Sciatic nerve (tissue), 2 donors: ENCODE measurements around the gene TFE3. TPM values are rescaled to one million over a fixed set of nuclear protein-coding genes. Genes with fewer than 3 reads are reported as not detected.
A peak's percentile ranks its signal among the peaks of the same experiment; 100 is the strongest.
"Not testable (repeated sequence)": the region's sequence is repeated elsewhere in the genome, so short reads cannot be mapped to it uniquely, and the experiment has no call there.

Experiments
- ATAC-seq: fragments of 200-7000 bp; cut with Tn5 transposase; one replicate; pipeline ENCODE4 v1.9.1; 2020; ENCODE audit warnings: mild to moderate bottlenecking, moderate library complexity
- DNase-seq: peaks from one replicate; pipeline ENCODE4 v3.0.0-alpha.2; 2020; ENCODE audit warnings: low spot score
- intact Hi-C: fragments of 100-400 bp; cut with DNase I; formaldehyde crosslinking; loops from one replicate; pipeline ENCODE4 v1.14.2; 2022
- total RNA-seq: library from RNA; stranded (reverse); fragmentation: NEBNext Ultra II Directional; extraction: Animal tissue kit (Norgen Biotek cat#: 25700); gene quantifications from one replicate; pipeline ENCODE4 v1.2.1, GENCODE V29; 2021
- donor health status: DM: no; HTN: no; CAD: no.
- donor health status: DM: no; HTN: no; CAD: no.

Gene TFE3
- total RNA-seq, 1 donor from 2014 or later = 69.0 TPM

GRCh38 chrX:49019050-49019449 is 24.1 kb downstream of the TFE3 start:
- DNase-seq (no peak), ATAC-seq (no peak)
- intact Hi-C loops = no loop called here

GRCh38 chrX:49003696-49004095 is 39.5 kb downstream of the TFE3 start:
- ATAC-seq = no peak
- intact Hi-C loops = no loop called here
- no peak for DNase-seq

- ATAC-seq = peak; percentile 95
- peak; percentile 78 for DNase-seq
- intact Hi-C loops = no loop called here
Measured at GRCh38 chrX:49002091-49002935, 40.8 kb downstream of the TFE3 start, which contains the start of gene GRIPAP1. Gene GRIPAP1, minus strand, starts transcription at chrX:49002264. Its CDS starts 35 bp downstream, at chrX:49002229.

GRCh38 chrX:49001521-49002090 is 41.6 kb downstream of the TFE3 start:
- no peak for DNase-seq
- ATAC-seq = peak; percentile 11
- intact Hi-C loops = no loop called here

DNA sequence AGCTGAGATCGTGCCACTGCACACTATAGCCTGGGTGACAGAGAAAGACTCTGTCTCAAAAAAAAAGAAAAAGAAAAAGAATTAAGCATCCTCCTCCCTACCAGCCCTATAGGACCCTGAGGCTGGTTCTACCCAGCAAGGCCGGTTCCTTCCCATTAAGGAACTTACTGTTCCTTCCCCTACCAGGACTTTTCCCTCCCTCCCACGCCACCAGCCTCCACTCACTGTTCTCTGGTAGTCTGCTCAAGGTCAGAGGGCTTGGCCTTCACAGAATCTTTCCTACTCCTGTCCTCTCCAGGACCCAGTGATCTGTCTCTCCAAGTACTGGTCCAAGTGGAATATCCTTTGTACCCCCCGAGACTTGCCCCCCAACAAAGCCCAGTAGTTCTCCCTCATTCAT is 42.5 kb downstream of the TFE3 start:
- no peak for ATAC-seq
- no peak for DNase-seq
- intact Hi-C loops = no loop called here

DNA sequence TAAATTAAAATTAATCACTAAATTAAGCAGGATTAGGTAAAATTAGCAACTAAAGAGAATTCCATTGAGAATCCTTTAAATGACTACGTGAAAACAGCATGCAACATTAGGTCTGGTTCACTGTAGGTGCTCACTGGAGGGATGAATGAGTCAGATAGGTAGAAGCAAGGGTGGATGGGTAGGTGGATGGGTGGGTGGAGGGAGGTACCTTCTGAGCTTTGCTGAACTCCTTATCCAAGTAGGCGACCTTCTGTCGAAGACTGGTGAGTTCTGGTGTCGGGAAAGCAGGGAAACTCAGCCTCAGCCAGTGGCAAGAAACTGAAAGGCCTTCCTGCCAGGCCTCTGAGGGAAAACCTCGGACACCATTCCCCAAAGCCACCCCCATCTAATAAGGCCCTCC is 44.1 kb downstream of the TFE3 start:
- no peak for ATAC-seq
- intact Hi-C loops = no loop called here
- DNase-seq = no peak

GRCh38 chrX:48998391-48998790 is 44.8 kb downstream of the TFE3 start:
- ATAC-seq = no peak
- intact Hi-C loops = no loop called here
- no peak for DNase-seq

DNA sequence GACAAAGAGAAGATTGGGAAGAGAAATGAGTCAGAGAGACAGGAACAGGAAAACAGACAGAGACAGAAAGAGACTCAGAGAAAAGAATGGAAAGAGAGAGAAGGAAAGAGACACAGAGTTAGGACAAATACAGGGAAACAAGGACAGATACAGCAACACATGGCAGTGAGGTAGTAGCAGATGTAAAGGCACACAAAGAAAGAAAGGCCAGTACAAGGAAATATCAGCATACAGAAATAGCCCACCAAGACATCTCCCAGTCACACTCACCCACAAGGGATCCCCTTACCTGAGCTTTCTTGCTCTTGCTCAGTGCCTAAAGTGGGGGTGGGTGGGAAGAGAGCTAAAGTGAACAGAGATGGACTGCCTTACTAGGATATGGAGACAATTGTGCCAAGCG is 45.3 kb downstream of the TFE3 start:
- ATAC-seq = no peak
- no peak for DNase-seq
- intact Hi-C loops = no loop called here

DNA sequence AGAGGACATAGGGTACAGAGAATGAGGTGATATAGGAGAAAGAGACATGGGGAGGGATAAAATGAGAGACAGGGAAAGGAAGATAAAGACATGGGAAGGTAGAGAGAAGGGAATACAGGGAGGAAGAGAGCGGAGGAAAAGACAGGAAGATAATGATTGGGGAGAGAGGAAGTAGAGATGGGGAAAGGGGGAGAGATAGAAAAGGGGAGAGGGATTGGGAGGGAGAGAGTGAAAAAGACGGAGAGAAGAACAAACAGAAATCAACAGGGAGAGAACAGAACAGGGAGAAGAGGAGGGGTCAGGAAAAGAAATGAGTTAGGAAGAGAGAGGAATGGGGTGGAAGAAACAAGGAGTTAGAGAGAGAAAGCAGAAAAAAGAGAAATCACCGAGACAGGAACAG is 45.7 kb downstream of the TFE3 start:
- intact Hi-C loops = no loop called here
- no peak for DNase-seq
- no peak for ATAC-seq

DNA sequence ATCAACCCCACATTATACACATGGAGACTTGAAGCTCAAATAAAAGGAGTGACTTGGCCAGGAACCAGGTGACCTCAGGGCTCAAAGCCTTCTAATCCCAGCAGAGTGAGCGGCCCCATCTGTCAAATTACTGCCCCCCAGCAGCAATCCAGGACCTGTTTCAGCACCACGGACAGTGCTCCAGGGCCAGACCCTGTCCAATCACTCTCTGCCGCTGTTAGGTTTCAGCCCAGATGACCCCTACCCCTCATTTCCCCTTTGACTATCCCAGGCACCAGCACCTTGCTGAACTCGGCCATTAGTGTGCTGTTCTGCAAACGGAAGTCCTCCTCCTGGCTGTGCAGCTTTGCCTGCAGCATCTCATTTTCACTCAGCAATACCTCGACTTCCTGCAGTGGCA is 46.2 kb downstream of the TFE3 start:
- ATAC-seq = no peak
- intact Hi-C loops = no loop called here
- DNase-seq = no peak

DNA sequence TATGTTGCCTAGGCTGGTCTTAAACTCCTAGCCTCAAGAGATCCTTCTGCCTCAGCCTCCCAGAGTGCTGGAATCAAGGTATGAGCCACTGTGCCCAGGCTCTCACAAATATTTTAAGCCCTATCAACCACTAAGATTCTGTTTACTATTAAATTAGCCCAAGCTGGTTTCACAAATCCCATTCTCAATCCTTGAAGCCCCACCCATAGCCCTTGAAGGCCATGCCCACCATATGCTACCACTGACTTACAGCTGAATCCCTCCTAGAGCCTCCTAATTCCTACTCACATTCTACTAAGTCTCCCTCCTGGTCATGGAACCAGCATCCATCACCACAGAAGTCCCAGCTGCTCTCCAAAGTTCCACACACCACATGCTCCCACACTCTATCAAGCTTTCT is 50.8 kb downstream of the TFE3 start:
- intact Hi-C loops = no loop called here
- ATAC-seq (no peak), DNase-seq (no peak)

DNA sequence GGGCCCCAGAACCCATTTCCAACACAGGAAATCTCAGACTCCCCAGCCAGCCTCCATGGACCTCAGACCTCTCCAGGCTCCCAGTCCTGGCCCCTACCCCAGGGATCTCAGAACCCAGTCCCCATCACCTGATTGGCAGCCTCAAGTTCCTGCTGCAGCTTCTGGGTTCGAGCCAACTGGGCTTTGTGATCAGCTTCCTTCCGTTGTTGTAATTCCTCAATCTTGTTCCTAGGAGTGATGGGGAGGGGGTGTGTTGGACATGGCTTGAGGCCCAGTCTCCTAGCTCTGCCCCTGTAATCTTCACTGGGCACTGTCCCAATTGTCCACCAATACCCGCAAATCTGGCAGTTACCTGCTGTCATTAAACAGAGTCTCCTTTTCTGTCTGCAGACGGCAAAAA is 53.7 kb downstream of the TFE3 start:
- no peak for ATAC-seq
- intact Hi-C loops = no loop called here
- DNase-seq = no peak

- intact Hi-C loops = no loop called here
- DNase-seq = no peak
- no peak for ATAC-seq
Measured at GRCh38 chrX:48983896-48984295, 59.3 kb downstream of the TFE3 start.

- DNase-seq (no peak), ATAC-seq (no peak)
- intact Hi-C loops = no loop called here
Measured at GRCh38 chrX:48983081-48983480, 60.1 kb downstream of the TFE3 start.

- intact Hi-C loops = no loop called here
- DNase-seq (no peak), ATAC-seq (no peak)
Measured at GRCh38 chrX:48981178-48981577, 62.0 kb downstream of the TFE3 start.

DNA sequence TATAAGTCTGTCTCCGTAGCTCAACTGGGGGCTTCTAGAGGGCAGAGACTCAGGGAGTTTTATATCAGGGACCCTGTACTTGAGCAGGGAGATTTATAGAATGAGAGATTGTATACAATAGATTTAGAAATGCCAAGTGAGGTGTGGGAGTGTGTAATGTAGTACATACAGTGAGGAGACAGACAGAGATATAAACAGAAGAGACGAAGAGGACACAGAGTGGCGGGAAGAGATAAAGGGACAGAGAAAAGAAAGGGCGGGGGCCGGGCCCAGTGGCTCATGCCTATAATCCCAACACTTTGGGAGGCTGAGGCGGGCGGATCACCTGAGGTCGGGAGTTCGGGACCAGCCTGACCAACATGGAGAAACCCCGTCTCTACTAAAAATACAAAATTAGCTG is 62.8 kb downstream of the TFE3 start:
- DNase-seq, intact Hi-C loops, ATAC-seq: not testable (repeated sequence)

Other genes with a start within 250 kb of the TFE3 start
- gene HDAC6, start 241.3 kb downstream of the TFE3 start, total RNA-seq = 106 TPM
- 0.36 TPM for gene ERAS, start 216.8 kb downstream of the TFE3 start, total RNA-seq
- 0.67 TPM for gene PCSK1N, start 207.7 kb downstream of the TFE3 start, total RNA-seq
- gene TIMM17B, start 145.6 kb downstream of the TFE3 start, total RNA-seq = 28.0 TPM
- 51.2 TPM for gene PQBP1, start 145.4 kb downstream of the TFE3 start, total RNA-seq
- 19.2 TPM for gene SLC35A2, start 131.7 kb downstream of the TFE3 start, total RNA-seq
- gene PIM2, start 124.3 kb downstream of the TFE3 start, total RNA-seq = 10.8 TPM
- gene OTUD5, start 85.8 kb downstream of the TFE3 start, total RNA-seq = 50.5 TPM
- gene KCND1, start 71.5 kb downstream of the TFE3 start, total RNA-seq = 2.5 TPM
- 53.5 TPM for gene GRIPAP1, start 41.1 kb downstream of the TFE3 start, total RNA-seq
- 7.9 TPM for gene CCDC120, start 15.6 kb upstream of the TFE3 start, total RNA-seq
- 29.6 TPM for gene PRAF2, start 30.6 kb upstream of the TFE3 start, total RNA-seq
- gene WDR45, start 36.5 kb upstream of the TFE3 start, total RNA-seq = 70.9 TPM
- 20.5 TPM for gene GPKOW, start 80.4 kb upstream of the TFE3 start, total RNA-seq
- 1.0 TPM for gene MAGIX, start 119.4 kb upstream of the TFE3 start, total RNA-seq
- 103 TPM for gene PLP2, start 128.5 kb upstream of the TFE3 start, total RNA-seq
- gene PRICKLE3, start 143.0 kb upstream of the TFE3 start, total RNA-seq = 9.9 TPM
- gene SYP, start 156.8 kb upstream of the TFE3 start, total RNA-seq = 4.2 TPM
- 0.22 TPM for gene CACNA1F, start 190.0 kb upstream of the TFE3 start, total RNA-seq
- gene CCDC22, start 192.1 kb upstream of the TFE3 start, total RNA-seq = 12.3 TPM
- gene FOXP3, start 221.4 kb upstream of the TFE3 start, total RNA-seq = 0.13 TPM
- 9.9 TPM for gene PPP1R3F, start 226.4 kb upstream of the TFE3 start, total RNA-seq